HG03565 (cell line): ENCODE data around the gene MRPL4.

ENCODE experiments used
- ATAC-seq: cut with Tn5 transposase; IDR thresholded peaks from one replicate; pipeline ENCODE4 v1.9.1; 2021; ENCODE audit warnings: mild to moderate bottlenecking, moderate library complexity; ENCODE audit not compliant: unreplicated experiment

The MRPL4 gene

DNA sequence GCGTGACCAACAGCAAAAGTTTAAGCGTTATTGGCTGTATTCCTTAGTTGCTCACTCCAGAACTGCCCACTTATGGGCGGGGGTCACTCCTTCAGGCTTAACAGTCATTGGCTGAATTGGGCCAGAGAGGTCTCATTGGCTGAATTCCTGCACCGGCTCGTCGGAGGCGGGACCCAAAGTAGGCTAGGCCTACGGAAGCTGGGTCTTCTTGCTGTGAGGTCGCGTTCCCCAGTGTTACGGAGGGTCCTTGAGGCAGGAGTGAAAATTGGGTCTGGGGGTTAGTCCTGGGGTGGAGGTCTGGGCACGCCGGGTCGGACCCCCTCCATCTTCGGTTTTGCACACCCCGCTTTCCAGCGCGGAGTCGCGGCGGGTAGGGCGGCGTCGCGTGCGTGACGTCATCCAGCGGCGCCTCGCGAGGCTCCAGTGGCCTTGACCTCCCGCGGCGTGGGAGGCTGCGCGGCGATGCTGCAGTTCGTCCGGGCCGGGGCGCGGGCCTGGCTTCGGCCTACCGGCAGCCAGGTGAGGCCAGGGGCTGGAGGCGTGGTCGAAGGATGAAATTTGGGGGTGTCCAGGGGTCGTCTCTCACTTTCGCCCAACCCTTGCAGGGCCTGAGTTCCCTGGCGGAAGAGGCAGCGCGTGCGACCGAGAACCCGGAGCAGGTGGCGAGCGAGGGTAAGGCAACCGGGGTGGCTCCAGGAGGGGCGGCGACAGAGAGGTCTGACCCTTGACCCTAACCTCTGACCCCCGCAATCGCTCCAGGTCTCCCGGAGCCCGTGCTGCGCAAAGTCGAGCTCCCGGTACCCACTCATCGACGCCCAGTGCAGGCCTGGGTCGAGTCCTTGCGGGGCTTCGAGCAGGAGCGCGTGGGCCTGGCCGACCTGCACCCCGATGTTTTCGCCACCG is at the start of gene MRPL4:
TSS of gene MRPL4 (plus strand) at position 423 of the 903 bp plus-strand sequence. CDS start at position 463, 40 bp downstream.
- peak; percentile 82 for ATAC-seq

DNA sequence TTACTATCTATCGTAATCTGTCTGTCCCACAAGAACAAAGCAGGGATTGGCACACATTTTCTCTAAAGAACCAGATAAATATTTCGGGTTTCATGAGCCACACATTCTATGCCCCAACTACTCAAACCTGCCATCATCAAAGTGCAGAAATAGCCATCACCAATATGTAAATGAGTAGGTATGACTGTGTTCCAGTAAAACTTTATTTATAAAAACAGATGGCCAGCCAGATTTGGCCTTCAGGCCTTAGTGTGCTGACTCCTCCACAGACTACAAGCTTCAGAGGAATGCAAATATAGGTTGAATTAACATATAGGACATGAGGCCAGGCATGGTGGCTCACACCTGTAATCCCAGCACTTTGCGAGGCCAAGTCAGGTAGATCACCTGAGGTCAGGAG is 48.3 kb upstream of the MRPL4 start:
- ATAC-seq = no peak

GRCh38 chr19:10205636-10206035 is 46.4 kb upstream of the MRPL4 start:
- ATAC-seq = no peak

GRCh38 chr19:10206226-10206885 is 45.7 kb upstream of the MRPL4 start:
- no peak for ATAC-seq

DNA sequence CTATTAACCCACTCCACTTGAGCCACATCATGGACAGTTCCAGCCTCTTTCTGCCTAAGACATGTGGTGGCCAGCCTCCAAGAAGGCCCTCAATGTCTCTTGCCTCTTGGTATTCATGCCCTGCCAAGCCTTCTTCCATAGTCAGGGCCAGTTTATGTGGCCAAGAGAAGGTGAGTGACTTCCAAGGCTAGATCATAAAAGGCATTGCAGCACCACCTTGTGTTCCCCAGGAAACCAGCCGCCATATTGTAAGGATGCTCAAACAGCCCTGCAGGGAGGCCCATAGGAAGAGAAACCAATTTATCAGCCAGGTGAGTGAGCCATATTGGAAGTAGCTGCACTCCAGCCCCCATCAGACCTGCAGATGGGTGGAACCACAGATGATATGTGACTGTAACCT is 45.0 kb upstream of the MRPL4 start:
- ATAC-seq = no peak

- ATAC-seq = no peak
Measured at GRCh38 chr19:10209315-10209714, 42.7 kb upstream of the MRPL4 start.

- no peak for ATAC-seq
Measured at GRCh38 chr19:10211061-10211460, 41.0 kb upstream of the MRPL4 start.

GRCh38 chr19:10211691-10212090 is 40.3 kb upstream of the MRPL4 start:
- ATAC-seq = no peak

DNA sequence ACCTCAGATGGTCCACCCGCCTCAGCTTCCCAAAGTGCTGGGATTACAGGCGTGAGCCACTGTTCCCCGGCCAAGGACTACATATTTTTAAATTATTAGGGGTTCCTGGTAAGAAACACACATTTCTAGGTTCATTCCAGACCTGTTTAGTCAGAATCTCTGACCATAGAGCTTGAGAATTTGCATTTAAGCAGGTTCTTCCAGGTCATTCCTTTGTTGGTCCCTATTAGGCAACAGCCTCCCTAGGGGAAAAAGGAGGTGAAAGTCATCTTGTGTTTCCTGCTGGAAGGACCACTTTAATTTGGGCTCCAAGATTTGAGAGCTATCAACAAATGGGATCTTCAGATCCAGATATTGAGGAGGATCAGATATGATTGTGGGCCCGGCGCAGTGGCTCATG is 37.2 kb upstream of the MRPL4 start:
- ATAC-seq = no peak

DNA sequence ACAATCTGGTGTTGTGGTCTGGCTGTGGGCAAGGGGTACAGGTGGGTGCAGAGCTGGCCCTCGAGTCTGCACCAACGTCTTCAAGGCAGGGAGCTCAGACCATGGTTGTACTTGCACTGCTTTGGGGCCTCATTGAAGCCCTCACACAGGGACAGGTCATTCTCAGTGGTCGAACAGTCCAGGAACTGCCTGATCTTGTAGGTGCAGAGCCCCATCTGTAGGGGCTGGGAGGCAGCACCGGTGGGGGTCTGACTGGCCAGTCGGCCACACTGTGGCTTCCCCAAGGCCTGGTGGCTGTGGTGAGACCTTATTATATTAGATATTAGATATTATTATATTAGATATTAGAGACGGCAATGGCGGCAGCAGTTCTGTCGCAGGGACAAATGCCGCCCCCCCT is 34.9 kb upstream of the MRPL4 start:
- no peak for ATAC-seq

- ATAC-seq = peak; percentile 51
Measured at GRCh38 chr19:10219678-10220077, 32.3 kb upstream of the MRPL4 start.

GRCh38 chr19:10220695-10221094 is 31.3 kb upstream of the MRPL4 start:
- ATAC-seq = no peak

DNA sequence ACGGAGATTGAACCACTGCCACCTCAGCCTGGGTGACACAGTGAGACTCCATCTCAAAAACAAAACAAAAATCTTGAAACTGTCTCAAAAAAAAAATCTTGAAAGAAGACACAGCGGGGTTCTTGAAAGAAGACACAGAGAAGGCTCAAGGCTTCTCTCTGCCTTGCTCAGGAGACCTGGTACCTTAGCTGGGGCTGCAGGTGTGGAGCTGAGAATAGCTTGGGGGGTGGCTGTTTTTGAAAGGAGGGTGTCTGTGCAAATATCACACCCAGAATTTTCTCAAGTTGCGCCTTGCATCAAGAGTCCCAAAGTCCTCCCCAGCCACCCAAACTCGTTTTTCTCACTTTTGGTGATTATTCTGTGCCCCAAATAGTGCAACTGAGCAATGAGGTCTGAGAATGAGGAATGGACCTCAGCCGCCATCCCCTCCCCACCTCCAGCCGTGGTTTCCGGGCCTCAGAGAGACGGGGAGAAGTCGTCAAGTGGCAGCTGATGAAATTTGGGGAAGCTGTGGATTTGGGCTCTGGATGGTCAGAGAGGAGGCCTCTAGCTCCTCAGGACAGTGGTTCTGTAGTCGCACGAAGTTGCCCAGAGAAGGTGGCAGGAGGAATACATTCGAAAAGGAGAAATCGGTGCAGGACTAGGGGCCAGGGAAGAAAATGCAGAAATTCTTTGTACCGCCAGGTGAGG is 29.7 kb upstream of the MRPL4 start:
- no peak for ATAC-seq

DNA sequence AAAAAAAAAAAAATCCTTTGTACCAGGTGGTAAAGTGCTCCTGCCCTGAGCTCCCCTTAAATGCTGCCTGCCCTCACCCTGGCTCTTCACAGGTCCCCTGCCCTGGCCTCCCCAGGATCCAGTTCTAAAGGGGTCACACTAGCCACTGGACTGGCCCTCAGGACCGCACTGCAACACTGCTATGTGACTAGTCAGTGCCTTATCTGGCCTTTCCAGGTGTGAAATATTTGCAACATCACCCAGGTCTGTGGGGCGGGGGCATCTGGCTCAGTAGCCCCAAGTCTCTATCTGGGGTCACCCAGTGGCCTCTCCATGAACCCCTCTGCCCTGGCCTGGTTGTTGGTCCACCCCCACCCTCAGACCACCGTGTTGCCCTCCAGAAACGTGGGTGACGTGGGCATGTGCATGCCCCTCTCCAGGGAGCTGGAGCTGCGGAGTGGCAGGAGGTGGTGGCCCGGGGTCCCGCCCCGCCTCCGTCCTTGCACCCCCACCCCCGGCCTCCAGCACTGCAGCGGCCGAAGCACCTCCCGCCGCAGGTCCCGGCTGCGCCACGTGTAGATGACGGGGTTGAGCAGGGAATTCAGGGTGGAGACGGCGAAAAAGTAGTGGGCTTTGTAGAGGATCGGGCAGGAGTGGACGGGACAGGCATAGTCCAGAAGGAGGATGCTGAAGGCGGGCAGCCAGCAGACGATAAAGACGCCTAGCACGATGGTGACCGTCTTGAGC is 28.4 kb upstream of the MRPL4 start:
- ATAC-seq = no peak

DNA sequence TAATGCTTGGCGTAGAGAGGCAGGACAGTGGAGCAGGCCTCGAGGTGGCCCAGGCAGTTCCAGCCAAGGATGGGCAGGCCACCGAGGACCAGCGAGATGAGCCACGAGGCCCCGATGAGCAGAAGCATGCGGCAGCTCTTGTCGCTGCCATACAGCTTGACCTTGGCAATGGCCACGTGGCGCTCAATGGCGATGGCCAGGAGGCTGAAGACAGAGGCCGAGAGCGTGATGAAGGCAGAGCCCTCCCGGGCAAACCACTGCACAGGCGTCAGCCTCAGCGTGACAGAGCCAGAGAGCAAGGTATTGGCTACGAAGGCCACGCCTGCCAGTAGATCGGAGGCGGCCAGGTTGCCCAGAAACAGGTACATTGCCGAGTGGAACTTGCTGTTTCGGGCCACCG is 27.7 kb upstream of the MRPL4 start:
- ATAC-seq = no peak

DNA sequence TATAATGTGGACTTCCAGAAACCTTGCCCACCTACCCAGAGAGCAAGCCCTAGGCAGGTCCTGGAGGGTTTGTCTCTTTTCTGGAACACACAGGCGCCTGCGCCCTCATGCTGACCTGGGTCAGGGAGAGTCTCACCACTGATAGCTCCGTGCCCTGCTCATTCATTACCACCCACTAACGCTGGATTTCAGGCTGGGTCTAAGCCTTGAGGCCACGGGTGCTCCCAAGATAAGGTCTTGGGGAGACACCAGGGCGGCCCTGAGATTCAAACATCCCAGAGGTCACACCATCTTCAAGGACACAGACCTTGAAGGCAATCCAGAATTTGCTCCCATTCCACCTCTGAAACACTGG is 26.0 kb upstream of the MRPL4 start:
- no peak for ATAC-seq

DNA sequence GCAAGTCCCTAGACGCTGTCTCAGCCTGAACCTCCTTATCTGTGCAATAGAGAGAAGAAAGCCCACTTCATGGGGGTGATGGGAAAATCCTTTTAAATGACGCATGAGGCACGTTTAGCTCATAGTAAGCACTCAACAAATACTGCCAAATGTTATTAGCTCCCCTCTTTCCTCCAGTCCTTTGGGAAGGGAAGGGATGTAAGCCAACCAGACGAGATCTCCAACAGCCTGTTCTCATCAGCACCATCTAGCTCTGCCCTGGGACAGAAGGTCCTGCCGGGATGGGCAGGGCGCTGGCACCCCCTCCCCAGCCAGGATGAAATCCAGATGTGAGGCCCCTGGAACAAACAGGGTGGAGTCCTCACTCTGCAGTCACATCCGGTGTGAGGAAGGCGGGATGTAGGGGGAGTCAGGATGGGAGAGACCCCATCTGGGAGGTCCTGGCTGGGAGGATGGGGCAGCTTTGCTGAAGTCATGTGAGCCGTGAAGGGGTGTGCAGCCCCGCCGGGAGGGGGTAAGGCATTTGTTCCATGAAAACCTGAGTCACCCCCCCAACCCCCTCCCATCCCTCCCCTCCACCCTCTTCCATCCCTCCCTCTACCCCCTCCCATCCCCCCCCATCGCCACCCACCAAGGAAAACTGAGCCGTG is 25.5 kb upstream of the MRPL4 start:
- no peak for ATAC-seq

- ATAC-seq = no peak
Measured at GRCh38 chr19:10227026-10227971, 24.7 kb upstream of the MRPL4 start.

- ATAC-seq = no peak
Measured at GRCh38 chr19:10228393-10228792, 23.6 kb upstream of the MRPL4 start.

DNA sequence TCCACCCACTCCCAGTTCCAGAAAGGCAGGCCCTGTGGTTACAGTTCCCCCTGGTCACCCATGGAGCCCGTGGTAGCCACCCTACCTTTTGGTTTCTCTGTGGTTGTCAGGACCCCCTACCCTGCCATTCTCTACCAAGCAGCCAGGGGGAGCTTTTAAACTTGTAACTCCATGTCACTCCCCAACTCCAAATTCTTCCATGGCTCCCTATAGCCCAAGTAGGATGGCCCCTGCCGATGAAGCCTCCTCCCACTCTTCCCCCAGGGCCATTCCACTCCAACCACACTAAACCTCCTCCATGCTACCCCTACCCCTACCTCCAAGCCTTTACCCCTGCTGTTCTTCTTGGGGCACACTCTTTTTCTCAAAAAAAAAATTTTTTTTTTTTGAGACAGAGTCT is 23.1 kb upstream of the MRPL4 start:
- ATAC-seq = no peak
